Peyer's patch (tissue), 4 donors: ENCODE measurements around the gene TMED1.

Experiments
- CTCF ChIP-seq, 6 experiments: fragments of 450-650 bp in 4 of 6; fragments of 200-600 bp in 2 of 6; sonication (generic) in 1 of 6; IDR thresholded peaks; one replicate each; pipeline ENCODE4 v1.5.1; 2017 to 2019; ENCODE audit warnings: antibody characterized with exemption in 6 of 6, mild to moderate bottlenecking in 3 of 6, moderate library complexity in 1 of 6
- POLR2A ChIP-seq, 2 donors: fragments of 450-650 bp; IDR thresholded peaks; one replicate each; pipeline ENCODE4 v1.5.1; 2017; ENCODE audit warnings: antibody characterized with exemption in 2 of 2, mild to moderate bottlenecking in 2 of 2, moderate library complexity in 2 of 2

- no peak for TF ChIP-seq CTCF (IDR thresholded peaks at IDR 0.05)
- no peak for TF ChIP-seq POLR2A (IDR thresholded peaks at IDR 0.05)
Measured at GRCh38 chr19:10803252-10803651, 32.8 kb downstream of the TMED1 start.
